Endodermal cell (in vitro differentiated cells): ENCODE data around the gene TXNDC8. TPM values are rescaled to one million over a fixed set of nuclear protein-coding genes. Genes with fewer than 3 reads are reported as not detected.

Source experiments
- DNase-seq: peaks from one replicate; pipeline ENCODE4 v3.0.0-alpha.2; 2017
- H3K27ac ChIP-seq: 2 replicates; pipeline ENCODE4 v1.5.1; 2013; ENCODE audit warnings: mild to moderate bottlenecking, low read depth, low read length, moderate library complexity
- H3K27me3 ChIP-seq: 2 replicates; pipeline ENCODE4 v1.6.1; 2013; ENCODE audit warnings: mild to moderate bottlenecking, low read length, moderate library complexity; ENCODE audit not compliant: insufficient read depth, control insufficient read depth, poor library complexity, severe bottlenecking
- H3K36me3 ChIP-seq: 2 replicates; pipeline ENCODE4 v1.7.0; 2013; ENCODE audit warnings: mild to moderate bottlenecking, low read length, moderate library complexity; ENCODE audit not compliant: control insufficient read depth, insufficient read depth
- H3K4me1 ChIP-seq: one replicate; pipeline ENCODE4 v1.7.0; 2013; ENCODE audit warnings: low read length; ENCODE audit not compliant: control insufficient read depth, insufficient read depth
- H3K4me3 ChIP-seq: 2 replicates; pipeline ENCODE4 v1.5.1; 2013; ENCODE audit warnings: mild to moderate bottlenecking, low read length, moderate library complexity
- H3K9ac ChIP-seq: 2 replicates; pipeline ENCODE4 v1.6.1; 2013; ENCODE audit warnings: mild to moderate bottlenecking, low read length, moderate library complexity; ENCODE audit not compliant: poor library complexity, severe bottlenecking; ENCODE audit errors: extremely low read depth
- H3K9me3 ChIP-seq: 2 replicates; pipeline ENCODE4 v1.6.1; 2013; ENCODE audit warnings: mild to moderate bottlenecking, low read length, moderate library complexity; ENCODE audit not compliant: control insufficient read depth
- H3K27ac Mint-ChIP-seq: 2 replicates; pipeline ENCODE4 v1.8.0; 2020; ENCODE audit warnings: mixed read lengths
- H3K27me3 Mint-ChIP-seq: 2 replicates; pipeline ENCODE4 v1.8.0; 2021; ENCODE audit warnings: mild to moderate bottlenecking, mixed read lengths; ENCODE audit not compliant: insufficient read depth
- H3K36me3 Mint-ChIP-seq: 2 replicates; pipeline ENCODE4 v1.8.0; 2020; ENCODE audit warnings: low read depth, mixed read lengths
- H3K4me1 Mint-ChIP-seq: 2 replicates; pipeline ENCODE4 v1.8.0; 2020; ENCODE audit warnings: mixed read lengths
- H3K4me3 Mint-ChIP-seq: 2 replicates; pipeline ENCODE4 v1.8.0; 2020; ENCODE audit warnings: mild to moderate bottlenecking, moderate library complexity, mixed read lengths
- H3K9me3 Mint-ChIP-seq: 2 replicates; pipeline ENCODE4 v1.8.0; 2020; ENCODE audit warnings: mild to moderate bottlenecking, mixed read lengths
- WGBS, 2 experiments: methylation state at CpG; one replicate each; pipeline versions ENCODE4 v1.1.5 to v1.1.7; 2013; ENCODE audit warnings: missing lambda C conversion rate in 2 of 2, mixed read lengths in 1 of 2; ENCODE audit not compliant: insufficient coverage in 1 of 2, insufficient read length in 1 of 2; 5-methylcytosine and 5-hydroxymethylcytosine counted together
- total RNA-seq, 2 donors: library from RNA; stranded (reverse); fragmentation: NEBNext Ultra II Directional in 1 of 2; extraction: Animal tissue kit (Norgen Biotek cat#: 25700) in 1 of 2; gene quantifications; 2 replicates in 1 of 2; 3 replicates in 1 of 2; pipeline ENCODE4 v1.2.1, GENCODE V29; 2021
- TF ChIP-seq, protein P1 (sequence below): fragments of 200-600 bp; sonication (generic); conservative IDR thresholded peaks from 2 replicates; pipeline ENCODE4 v1.5.0; 2021; ENCODE audit warnings: antibody characterized with exemption, mild to moderate bottlenecking

TXNDC8 gene
- total RNA-seq, 2 donors from 2014 or later = not detected

DNA sequence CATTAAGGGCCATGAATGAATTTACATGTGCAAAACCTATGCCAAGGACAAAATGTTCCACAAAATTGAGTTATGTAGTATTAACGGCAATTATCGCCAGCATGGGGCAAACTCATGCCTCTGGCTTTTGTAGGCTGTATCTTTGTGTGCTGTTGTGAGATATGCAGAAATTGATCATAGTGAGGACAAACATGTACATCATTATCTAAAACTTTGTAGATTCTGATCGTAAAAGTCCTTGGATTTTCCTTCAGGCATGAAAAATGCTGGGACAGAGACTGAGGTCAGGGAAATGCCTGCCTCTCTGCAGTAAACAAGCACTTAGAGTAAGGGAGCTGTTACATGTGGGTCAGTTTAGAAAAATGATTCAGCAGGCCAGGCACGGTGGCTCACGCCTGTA is 5.9 kb upstream of the TXNDC8 start:
- Histone ChIP-seq H3K9ac (no peak overlapping the region), H3K4me3 (no peak overlapping the region), H3K9me3 (no peaks in the 10 kb centered on the region), H3K27me3 (no peaks in the 10 kb centered on the region), H3K27ac (no peak overlapping the region), H3K4me1 (no peaks in the 10 kb centered on the region), H3K36me3 (no peaks in the 10 kb centered on the region)
- Mint-ChIP-seq H3K27ac (no peak overlapping the region), H3K36me3 (no peaks in the 10 kb centered on the region), H3K4me3 (no peak overlapping the region), H3K9me3 (no peaks in the 10 kb centered on the region), H3K4me1 (no peaks in the 10 kb centered on the region), H3K27me3 (no peaks in the 10 kb centered on the region)
- WGBS, 2 experiments = 93% methylated on average over 3 to 5 of the region's 5 CpGs
- TF ChIP-seq, protein P1, sequence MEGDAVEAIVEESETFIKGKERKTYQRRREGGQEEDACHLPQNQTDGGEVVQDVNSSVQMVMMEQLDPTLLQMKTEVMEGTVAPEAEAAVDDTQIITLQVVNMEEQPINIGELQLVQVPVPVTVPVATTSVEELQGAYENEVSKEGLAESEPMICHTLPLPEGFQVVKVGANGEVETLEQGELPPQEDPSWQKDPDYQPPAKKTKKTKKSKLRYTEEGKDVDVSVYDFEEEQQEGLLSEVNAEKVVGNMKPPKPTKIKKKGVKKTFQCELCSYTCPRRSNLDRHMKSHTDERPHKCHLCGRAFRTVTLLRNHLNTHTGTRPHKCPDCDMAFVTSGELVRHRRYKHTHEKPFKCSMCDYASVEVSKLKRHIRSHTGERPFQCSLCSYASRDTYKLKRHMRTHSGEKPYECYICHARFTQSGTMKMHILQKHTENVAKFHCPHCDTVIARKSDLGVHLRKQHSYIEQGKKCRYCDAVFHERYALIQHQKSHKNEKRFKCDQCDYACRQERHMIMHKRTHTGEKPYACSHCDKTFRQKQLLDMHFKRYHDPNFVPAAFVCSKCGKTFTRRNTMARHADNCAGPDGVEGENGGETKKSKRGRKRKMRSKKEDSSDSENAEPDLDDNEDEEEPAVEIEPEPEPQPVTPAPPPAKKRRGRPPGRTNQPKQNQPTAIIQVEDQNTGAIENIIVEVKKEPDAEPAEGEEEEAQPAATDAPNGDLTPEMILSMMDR = no peak
- DNase-seq = no peak

DNA sequence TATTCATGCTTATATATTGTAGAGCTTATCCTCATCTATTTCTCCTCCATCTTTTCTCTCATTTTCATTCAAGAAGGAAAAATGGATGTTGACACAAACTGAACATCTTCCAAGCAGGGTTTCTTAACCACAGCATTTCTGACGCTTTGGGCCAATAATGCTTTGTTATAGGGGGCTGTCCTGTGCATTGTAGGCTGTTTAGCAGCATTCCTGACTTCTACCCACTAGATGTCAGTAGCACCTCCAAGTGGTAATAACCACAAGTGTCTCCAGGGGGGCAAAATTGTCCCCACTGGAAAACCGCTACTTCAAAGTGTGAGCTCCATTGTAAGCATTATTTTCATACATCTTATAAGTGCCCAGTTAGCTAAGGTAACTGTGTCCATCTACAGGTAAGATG is 2.6 kb upstream of the TXNDC8 start:
- no peak overlapping the region for H3K27ac Mint-ChIP-seq
- Histone ChIP-seq H3K27ac (no peak overlapping the region), H3K4me3 (no peak overlapping the region), H3K27me3 (no peaks in the 10 kb centered on the region), H3K36me3 (no peaks in the 10 kb centered on the region), H3K9me3 (no peaks in the 10 kb centered on the region), H3K9ac (no peak overlapping the region), H3K4me1 (no peaks in the 10 kb centered on the region)
- peak; percentile 60 for DNase-seq
- H3K4me3 Mint-ChIP-seq = no peak overlapping the region
- no peaks in the 10 kb centered on the region for H3K4me1 Mint-ChIP-seq
- H3K36me3 Mint-ChIP-seq = no peaks in the 10 kb centered on the region
- H3K9me3 Mint-ChIP-seq = no peaks in the 10 kb centered on the region
- TF ChIP-seq, protein P1 = peak; percentile 80
- WGBS, 2 experiments = 73% methylated on average over 2 of the region's 2 CpGs; no CpG with 5 or more reads in 1 of the 2 experiments
- no peaks in the 10 kb centered on the region for H3K27me3 Mint-ChIP-seq

GRCh38 chr9:110338143-110338542 is 480 bp upstream of the TXNDC8 start:
- no peaks in the 10 kb centered on the region for H3K27me3 ChIP-seq
- H3K4me1 ChIP-seq = no peaks in the 10 kb centered on the region
- TF ChIP-seq, protein P1 = no peak
- H3K9me3 ChIP-seq = no peaks in the 10 kb centered on the region
- Mint-ChIP-seq H3K36me3 (no peaks in the 10 kb centered on the region), H3K9me3 (no peaks in the 10 kb centered on the region), H3K27me3 (no peaks in the 10 kb centered on the region), H3K27ac (no peak overlapping the region), H3K4me3 (no peak overlapping the region), H3K4me1 (no peaks in the 10 kb centered on the region)
- H3K4me3 ChIP-seq = no peak overlapping the region
- H3K9ac ChIP-seq = no peak overlapping the region
- no peaks in the 10 kb centered on the region for H3K36me3 ChIP-seq
- 90 to 94% methylated on average over 1 of the region's 1 CpG for WGBS, 2 experiments
- no peak for DNase-seq
- H3K27ac ChIP-seq = no peak overlapping the region
